Measurements from ENCODE around the gene FAM9C. TPM values are rescaled to one million over a fixed set of nuclear protein-coding genes. Genes with fewer than 3 reads are reported as not detected.
A peak's percentile ranks its signal among the peaks of the same experiment; 100 is the strongest.

The FAM9C gene
- total RNA-seq, 2 experiments from 2014 or later: not detected

DNA sequence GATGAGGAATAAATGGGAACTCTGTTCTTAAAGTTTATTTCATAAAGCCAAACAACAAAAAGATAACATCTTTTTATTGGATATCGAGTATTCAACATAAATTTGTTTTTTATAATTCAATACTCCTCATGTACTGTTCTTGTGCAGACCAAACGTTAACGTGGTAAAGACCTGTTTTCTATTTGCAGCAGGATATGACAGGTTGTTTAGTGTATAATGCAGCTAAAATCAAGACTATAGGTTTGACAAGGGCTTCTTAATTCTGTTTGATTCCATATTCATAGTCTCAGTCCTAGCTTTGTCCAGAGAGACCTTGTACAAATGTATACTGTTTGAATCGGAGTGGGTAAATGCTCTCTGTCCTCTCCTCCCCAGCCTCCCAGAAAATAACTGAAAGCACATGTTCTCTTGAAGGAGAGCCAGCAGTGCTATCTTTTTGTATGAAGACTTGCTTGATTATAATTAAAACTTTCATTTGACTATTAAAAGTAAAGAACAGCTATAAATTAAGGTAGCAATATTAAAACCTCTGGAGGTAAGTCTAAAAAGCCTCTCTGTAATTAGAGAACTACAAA lies 51.8 kb downstream of the FAM9C start:
- CTCF ChIA-PET: interaction anchor here (0.7 kb wide), 1 partner anchor 22 kb away, joined by 3 read pairs; no protein-coding TSS in a partner anchor

GRCh38 chrX:12991575-12991974 lies 52.8 kb downstream of the FAM9C start:
- Mint-ChIP-seq H3K4me3 (no peak overlapping the region), H3K36me3 (ENCODE audit: low read depth) (no peaks in the 10 kb centered on the region), H3K27ac (no peak overlapping the region), H3K9me3 (ENCODE audit: low read depth) (no peaks in the 10 kb centered on the region), H3K4me1 (peaks cover 52% of the 10 kb centered on the region), H3K27me3 (no peaks in the 10 kb centered on the region)
- POLR2A ChIA-PET: no interaction called here
- ATAC-seq (no peak), DNase-seq (no peak)
- CTCF ChIA-PET: no interaction called here
- intact Hi-C loops (cut with DNase I, micrococcal nuclease): no loop called here

More for the DNA sequence above, 51.8 kb downstream of the FAM9C start:
- intact Hi-C loops (cut with DNase I, micrococcal nuclease): no loop called here
- H3K27ac Mint-ChIP-seq: no peak overlapping the region
- H3K4me3 Mint-ChIP-seq: no peak overlapping the region
- no peaks in the 10 kb centered on the region for H3K27me3 Mint-ChIP-seq
- H3K4me1 Mint-ChIP-seq: peaks cover 53% of the 10 kb centered on the region
- POLR2A ChIA-PET: interaction anchor here (0.6 kb wide), 1 partner anchor 159 kb away, joined by 3 read pairs; no protein-coding TSS in a partner anchor
- no peaks in the 10 kb centered on the region for H3K9me3 Mint-ChIP-seq (ENCODE audit: low read depth)
- DNase-seq (no peak), ATAC-seq (peak; percentile 50)
- H3K36me3 Mint-ChIP-seq (ENCODE audit: low read depth): no peaks in the 10 kb centered on the region

DNA sequence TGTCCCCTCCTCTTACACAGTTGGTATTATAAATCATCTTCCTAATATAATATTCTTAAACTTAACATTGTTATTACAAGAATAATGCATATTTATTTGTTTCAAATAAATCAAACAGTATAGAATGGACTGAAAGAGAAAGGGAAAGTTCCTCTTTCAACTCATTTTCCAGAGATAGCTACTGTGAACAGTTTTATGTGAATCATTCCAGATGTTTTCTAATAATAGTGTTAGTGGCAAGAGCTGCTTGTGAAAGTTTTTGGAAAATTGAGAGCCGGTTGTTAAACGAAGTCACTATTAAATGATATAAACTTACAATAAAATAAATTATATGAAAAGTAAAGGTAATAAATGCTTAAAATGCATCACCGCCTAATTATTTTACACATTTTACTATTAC lies 55.0 kb downstream of the FAM9C start:
- Mint-ChIP-seq H3K27me3 (no peaks in the 10 kb centered on the region), H3K4me3 (no peak overlapping the region), H3K36me3 (ENCODE audit: low read depth) (peaks cover 3% of the 10 kb centered on the region), H3K4me1 (peaks cover 60% of the 10 kb centered on the region), H3K27ac (no peak overlapping the region), H3K9me3 (ENCODE audit: low read depth) (peaks cover 2% of the 10 kb centered on the region)
- no peak for DNase-seq
- ATAC-seq: no peak
- POLR2A ChIA-PET: no interaction called here
- intact Hi-C loops (cut with DNase I, micrococcal nuclease): loop anchor here (5.0 to 10.0 kb wide), 2 partner anchors 37 to 1035 kb away; partner anchors contain the start of gene GEMIN8 (in 1 of the 2)
- CTCF ChIA-PET: interaction anchor here (2.5 kb wide), 1 partner anchor 9 kb away, joined by 10 read pairs; no protein-coding TSS in a partner anchor

- H3K9me3 Mint-ChIP-seq (ENCODE audit: low read depth): peaks cover 2% of the 10 kb centered on the region
- intact Hi-C loops (cut with DNase I, micrococcal nuclease): loop anchor here (5.0 to 10.0 kb wide), 2 partner anchors 36 to 1036 kb away; partner anchors contain the start of gene GEMIN8 (in 1 of the 2)
- no peak for ATAC-seq
- peaks cover 3% of the 10 kb centered on the region for H3K36me3 Mint-ChIP-seq (ENCODE audit: low read depth)
- peaks cover 63% of the 10 kb centered on the region for H3K4me1 Mint-ChIP-seq
- no peak overlapping the region for H3K27ac Mint-ChIP-seq
- ChIA-PET POLR2A (no interaction called here), CTCF (interaction anchor here (2.5 kb wide), 1 partner anchor 10 kb away, joined by 10 read pairs; no protein-coding TSS in a partner anchor)
- no peak overlapping the region for H3K4me3 Mint-ChIP-seq
- H3K27me3 Mint-ChIP-seq: no peaks in the 10 kb centered on the region
- no peak for DNase-seq
Measured at GRCh38 chrX:12988797-12989196, 55.6 kb downstream of the FAM9C start.

GRCh38 chrX:12987900-12988594 lies 56.4 kb downstream of the FAM9C start:
- no peak for ATAC-seq
- no peak overlapping the region for H3K4me3 Mint-ChIP-seq
- H3K27me3 Mint-ChIP-seq: no peaks in the 10 kb centered on the region
- peaks cover 3% of the 10 kb centered on the region for H3K36me3 Mint-ChIP-seq (ENCODE audit: low read depth)
- H3K9me3 Mint-ChIP-seq (ENCODE audit: low read depth): peaks cover 2% of the 10 kb centered on the region
- ChIA-PET CTCF (interaction anchor here (1.1 to 2.5 kb wide), 2 partner anchors 10 to 41 kb away, joined by 3 to 10 read pairs; no protein-coding TSS in a partner anchor), POLR2A (interaction anchor here (1.2 kb wide), 1 partner anchor 10 kb away, joined by 3 read pairs; no protein-coding TSS in a partner anchor)
- peaks cover 67% of the 10 kb centered on the region for H3K4me1 Mint-ChIP-seq
- H3K27ac Mint-ChIP-seq: peak overlapping the region; percentile 65
- intact Hi-C loops (cut with DNase I, micrococcal nuclease): loop anchor here (5.0 to 10.0 kb wide), 2 partner anchors 36 to 1037 kb away; partner anchors contain the start of gene GEMIN8 (in 1 of the 2)
- no peak for DNase-seq

DNA sequence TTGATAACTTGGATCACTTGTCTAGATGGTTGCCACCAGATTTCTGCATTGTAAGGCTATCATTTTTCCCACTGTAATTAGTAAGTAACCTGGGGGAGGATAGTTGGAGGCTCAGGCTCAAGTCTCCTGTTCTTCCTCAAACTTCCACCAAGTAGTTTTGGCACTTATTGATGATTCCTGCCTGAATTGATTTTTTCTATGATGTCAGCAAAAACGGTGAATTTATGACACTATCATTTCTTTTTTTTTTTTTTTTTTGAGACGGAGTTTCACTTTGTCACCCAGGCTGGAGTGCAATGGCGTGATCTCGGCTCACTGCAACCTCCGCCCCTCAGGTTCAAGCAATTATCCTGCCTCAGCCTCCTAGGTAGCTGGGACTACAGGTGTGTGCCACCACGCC lies 57.1 kb downstream of the FAM9C start:
- Mint-ChIP-seq H3K27ac (no peak overlapping the region), H3K4me3 (no peak overlapping the region), H3K9me3 (ENCODE audit: low read depth) (peaks cover 2% of the 10 kb centered on the region), H3K4me1 (peaks cover 69% of the 10 kb centered on the region), H3K36me3 (ENCODE audit: low read depth) (peaks cover 3% of the 10 kb centered on the region), H3K27me3 (no peaks in the 10 kb centered on the region)
- DNase-seq (no peak), ATAC-seq (no peak)
- CTCF ChIA-PET: interaction anchor here (1.1 to 2.5 kb wide), 2 partner anchors 11 to 40 kb away, joined by 3 to 10 read pairs; no protein-coding TSS in a partner anchor
- intact Hi-C loops (cut with DNase I, micrococcal nuclease): loop anchor here (5.0 to 10.0 kb wide), 2 partner anchors 35 to 1037 kb away; partner anchors contain the start of gene GEMIN8 (in 1 of the 2)
- POLR2A ChIA-PET: interaction anchor here (1.2 kb wide), 2 partner anchors 10 to 100 kb away, joined by 3 read pairs; no protein-coding TSS in a partner anchor

- Mint-ChIP-seq H3K4me1 (peaks cover 72% of the 10 kb centered on the region), H3K9me3 (ENCODE audit: low read depth) (peaks cover 2% of the 10 kb centered on the region), H3K36me3 (ENCODE audit: low read depth) (peaks cover 3% of the 10 kb centered on the region), H3K27ac (peak overlapping the region; percentile 89), H3K27me3 (no peaks in the 10 kb centered on the region), H3K4me3 (no peak overlapping the region)
- intact Hi-C loops (cut with DNase I, micrococcal nuclease): loop anchor here (5.0 to 10.0 kb wide), 2 partner anchors 35 to 1038 kb away; partner anchors contain the start of gene GEMIN8 (in 1 of the 2)
- ChIA-PET CTCF (interaction anchor here (0.7 to 2.0 kb wide), 3 partner anchors 10 to 37 kb away, joined by 4 to 12 read pairs (median 4); no protein-coding TSS in a partner anchor), POLR2A (interaction anchor here (1.2 kb wide), 2 partner anchors 11 to 100 kb away, joined by 3 read pairs; no protein-coding TSS in a partner anchor)
- DNase-seq: no peak
- no peak for ATAC-seq
Measured at GRCh38 chrX:12986886-12987285, 57.5 kb downstream of the FAM9C start.

GRCh38 chrX:12986164-12986779 lies 58.1 kb downstream of the FAM9C start:
- Mint-ChIP-seq H3K4me3 (peak overlapping the region; percentile 52), H3K27ac (peak overlapping the region; percentile 89), H3K9me3 (ENCODE audit: low read depth) (peaks cover 2% of the 10 kb centered on the region), H3K27me3 (no peaks in the 10 kb centered on the region), H3K4me1 (peaks cover 70% of the 10 kb centered on the region), H3K36me3 (ENCODE audit: low read depth) (peaks cover 5% of the 10 kb centered on the region)
- ChIA-PET POLR2A (interaction anchor here (0.5 to 1.2 kb wide), 3 partner anchors 10 to 101 kb away, joined by 3 read pairs; no protein-coding TSS in a partner anchor), CTCF (interaction anchor here (0.7 to 2.2 kb wide), 7 partner anchors 11 to 501 kb away, joined by 3 to 12 read pairs (median 4); no protein-coding TSS in a partner anchor)
- no peak for DNase-seq
- ATAC-seq: peak; percentile 5
- intact Hi-C loops (cut with DNase I, micrococcal nuclease): loop anchor here (5.0 to 10.0 kb wide), 2 partner anchors 34 to 1039 kb away; partner anchors contain the start of gene GEMIN8 (in 1 of the 2)

Other genes with a start within 250 kb of the FAM9C start
- gene TLR7, start 177.5 kb downstream of the FAM9C start, total RNA-seq: under 1 TPM in 1 of 2 experiments, not detected in 1; 0.04 TPM
- not detected for gene TLR8, start 138.0 kb downstream of the FAM9C start, total RNA-seq
- 1,000 to 10,000 TPM; 3,666 to 4,468 TPM for gene TMSB4X, start 69.5 kb downstream of the FAM9C start, total RNA-seq